ENCODE results near the gene RAMP3.
"Not testable (repeated sequence)": the region's sequence is repeated elsewhere in the genome, so short reads cannot be mapped to it uniquely, and the experiment has no call there.

RAMP3 gene

DNA sequence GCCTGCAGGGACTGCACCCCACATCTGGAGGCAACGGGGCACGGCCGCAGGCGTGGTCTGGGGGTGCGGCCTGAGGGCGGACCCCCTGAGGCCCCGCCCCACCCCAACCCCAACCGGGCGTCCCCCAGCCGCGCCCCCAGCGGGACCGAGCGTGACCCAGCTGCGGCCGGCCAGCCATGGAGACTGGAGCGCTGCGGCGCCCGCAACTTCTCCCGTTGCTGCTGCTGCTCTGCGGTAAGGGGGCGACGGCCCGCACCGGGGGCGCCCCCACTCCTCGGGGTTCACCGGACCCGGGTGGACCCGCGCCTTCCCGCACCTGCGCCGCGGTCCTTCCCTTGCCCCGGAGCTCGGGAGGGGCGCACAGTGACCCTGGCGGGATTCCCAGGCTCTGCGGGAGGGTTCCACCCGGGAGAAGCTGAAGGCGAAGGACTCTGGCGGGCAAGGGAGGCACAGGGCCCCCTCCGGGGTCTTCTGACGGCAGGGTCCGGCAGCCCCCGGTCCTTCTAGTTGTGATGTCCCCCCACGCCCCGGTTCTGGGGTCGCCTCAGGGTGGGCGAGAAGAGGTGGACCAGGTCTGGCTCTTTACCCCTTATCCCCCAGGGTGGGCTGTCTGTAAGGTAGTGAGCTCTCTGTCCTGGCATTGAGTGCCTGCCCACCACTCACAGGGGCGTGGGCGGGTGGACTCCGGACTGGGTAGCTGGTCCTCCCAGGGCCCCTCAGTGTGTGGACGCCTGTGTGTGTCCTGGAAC, at the start of gene RAMP3:
Gene RAMP3, plus strand, starts transcription at position 139 of the 749 bp plus-strand sequence. Its CDS starts 38 bp downstream, at position 177.
- no peak for DNase-seq

GRCh38 chr7:45108863-45109262, 48.7 kb upstream of the RAMP3 start:
- DNase-seq = no peak

- peak; percentile 94 for DNase-seq
These were observed 46.0 kb upstream of the RAMP3 start, which contains the start of gene TBRG4 for GRCh38 chr7:45111298-45112223. Gene TBRG4, minus strand, starts transcription at chr7:45111697. Its CDS starts 2,460 bp downstream, at chr7:45109237.

- peak; percentile 9 for DNase-seq
These were observed 44.9 kb upstream of the RAMP3 start for GRCh38 chr7:45112648-45113047.

DNA sequence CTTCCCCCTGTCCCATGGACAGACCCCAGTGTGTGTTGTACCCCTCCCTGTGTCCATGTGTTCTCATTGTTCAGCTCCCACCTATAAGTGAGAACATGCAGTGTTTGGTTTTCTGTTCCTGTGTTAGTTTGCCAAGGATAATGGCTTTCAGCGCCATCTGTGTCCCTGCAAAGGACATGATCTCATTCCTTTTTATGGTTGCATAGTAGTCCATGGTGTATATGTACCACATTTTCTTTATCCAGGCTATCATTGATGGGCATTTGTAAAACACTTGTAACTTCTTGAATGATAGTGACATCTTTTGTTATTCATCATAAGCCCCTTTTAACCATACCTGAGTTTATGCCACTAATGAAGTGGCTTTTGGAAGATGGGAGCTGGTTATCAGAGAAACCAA, 43.3 kb upstream of the RAMP3 start:
- not testable (repeated sequence) for DNase-seq

DNA sequence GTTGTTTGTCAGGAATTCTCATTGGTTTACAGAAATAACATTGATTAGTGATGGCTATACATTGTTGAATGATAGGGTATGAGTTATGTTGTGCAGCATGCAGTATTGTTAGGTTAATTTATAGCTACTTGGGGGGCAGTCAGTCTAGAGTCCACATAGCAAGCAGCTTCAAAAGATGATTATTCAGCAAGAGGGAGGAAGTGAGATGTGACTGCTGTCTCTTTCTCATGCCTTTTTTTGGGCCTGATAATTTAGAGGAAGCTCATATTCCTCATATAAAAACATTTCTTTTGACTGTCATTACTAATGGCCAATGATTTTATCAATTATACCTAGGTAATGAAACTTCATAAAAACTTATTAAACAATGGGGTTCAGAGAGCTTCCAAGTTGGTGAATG, 42.7 kb upstream of the RAMP3 start:
- DNase-seq = no peak

GRCh38 chr7:45116048-45116447, 41.5 kb upstream of the RAMP3 start:
- DNase-seq = no peak

DNA sequence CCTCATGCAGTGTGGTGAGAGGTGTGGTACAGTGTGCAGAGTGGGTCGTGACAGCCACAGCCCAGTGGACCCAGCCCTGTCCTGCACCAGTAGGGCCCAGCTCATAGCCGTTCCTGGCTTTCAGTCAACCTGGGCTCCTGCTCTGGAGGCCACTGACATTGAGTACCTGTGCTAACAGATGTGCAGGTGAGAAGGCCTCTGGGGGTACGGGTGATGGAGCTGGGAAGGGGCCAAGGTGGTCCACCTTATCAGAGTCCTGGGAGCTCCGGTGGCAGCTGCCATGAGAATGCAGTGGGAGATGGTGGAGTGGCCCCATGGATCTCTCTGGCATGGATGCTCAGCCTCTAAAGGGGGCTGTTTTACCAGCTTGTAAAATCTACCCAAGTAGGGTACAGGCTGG, 40.0 kb upstream of the RAMP3 start:
- no peak for DNase-seq

DNA sequence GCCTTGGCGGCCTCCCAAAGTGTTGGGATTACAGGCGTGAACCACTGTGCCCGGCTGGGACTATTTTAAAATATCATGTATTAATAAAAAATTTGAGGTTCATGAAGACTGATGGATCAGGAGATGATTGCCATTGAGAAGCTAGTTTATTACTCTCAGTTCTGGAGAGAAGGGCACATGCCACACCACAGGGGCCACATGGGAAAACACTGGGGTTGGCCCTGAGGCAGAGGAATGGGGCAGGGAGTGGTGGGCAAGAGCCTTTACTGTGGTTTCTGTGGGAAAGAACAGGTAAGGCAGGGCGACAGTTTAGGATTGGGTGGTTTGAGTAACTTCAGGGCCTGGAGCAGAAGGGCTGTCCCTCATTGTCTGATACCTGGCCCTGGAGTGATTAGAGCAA, 39.3 kb upstream of the RAMP3 start:
- DNase-seq = no peak

DNA sequence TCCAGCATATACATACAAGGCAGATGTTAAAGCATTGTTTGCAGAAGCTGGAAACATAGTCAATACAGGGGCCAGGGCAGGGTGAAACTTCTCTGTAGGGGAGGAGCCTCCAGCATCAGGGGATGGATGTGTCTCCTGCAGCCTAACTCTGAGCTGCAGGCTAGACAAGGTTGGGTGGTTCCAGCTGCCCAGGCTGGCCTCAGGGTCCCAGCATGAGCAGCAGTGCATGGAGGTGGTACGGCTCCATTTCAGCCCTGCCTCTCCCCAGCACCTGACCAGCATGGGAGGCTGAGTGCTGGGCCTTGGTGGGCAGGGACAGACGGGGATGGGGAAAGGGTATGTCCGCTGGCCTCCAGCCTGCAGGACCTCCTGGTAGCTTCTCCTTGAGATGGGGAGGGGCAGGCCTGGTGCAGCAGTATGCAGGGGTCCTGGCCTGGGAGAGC, 38.7 kb upstream of the RAMP3 start:
- DNase-seq = no peak

DNA sequence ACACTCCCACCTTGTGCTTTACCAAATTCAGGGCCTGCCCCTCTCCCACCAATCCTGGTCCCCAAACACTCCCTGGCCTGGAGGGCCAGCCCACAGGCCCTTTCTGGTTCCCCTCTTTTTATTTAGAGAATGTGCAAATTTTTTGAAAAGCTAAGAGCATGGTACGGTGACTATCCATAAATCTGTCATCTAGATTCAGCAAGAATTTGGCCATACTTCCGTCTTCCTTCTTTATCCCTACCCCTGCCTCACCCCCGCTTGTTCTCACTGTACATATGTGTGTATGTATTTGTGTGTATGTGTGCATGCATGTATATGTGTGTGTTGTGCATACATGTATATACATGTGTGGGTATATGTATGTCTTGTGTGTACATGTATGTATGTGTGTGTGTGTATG, 38.0 kb upstream of the RAMP3 start:
- no peak for DNase-seq

GRCh38 chr7:45122975-45123860, 34.4 kb upstream of the RAMP3 start:
- DNase-seq = no peak

DNA sequence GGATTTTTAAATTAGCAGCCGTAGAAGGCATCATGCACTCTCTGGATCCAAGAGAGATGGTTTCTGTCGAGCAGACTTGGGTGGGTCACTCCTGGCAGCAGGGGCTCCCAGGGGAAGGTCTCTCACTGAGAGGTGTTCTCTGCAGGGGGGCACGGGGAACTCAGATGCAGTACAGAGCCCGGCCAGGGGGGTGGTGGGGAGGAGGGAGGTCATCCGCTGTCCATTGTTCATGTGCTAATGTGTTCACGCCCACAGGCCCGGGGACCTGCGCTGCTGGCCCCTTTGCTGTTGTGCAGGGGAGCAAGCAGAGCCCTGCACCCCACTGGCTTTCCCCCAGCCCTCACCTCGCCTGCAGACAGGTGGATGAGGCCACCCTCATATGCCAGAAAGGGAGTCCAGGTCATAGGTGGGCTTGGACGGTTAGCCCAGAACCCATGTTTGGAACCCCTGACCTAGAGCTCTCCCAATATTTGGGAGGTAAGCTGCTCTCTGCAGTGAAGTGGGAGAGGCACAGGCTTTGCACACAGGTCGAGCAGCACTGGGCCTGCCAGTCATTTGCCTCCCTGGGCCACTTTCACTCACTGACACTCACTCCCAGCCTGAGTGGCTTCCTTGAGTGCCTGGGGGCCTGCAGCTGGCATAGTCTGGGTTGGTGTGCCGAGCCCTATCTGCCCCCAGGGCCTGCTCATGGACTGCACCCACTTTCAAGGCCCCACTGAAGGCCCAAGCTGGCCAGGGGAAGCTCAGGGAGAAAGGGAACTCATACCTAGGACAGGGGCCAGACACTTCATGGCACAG, 33.5 kb upstream of the RAMP3 start:
- DNase-seq = no peak

GRCh38 chr7:45125193-45125904, 32.2 kb upstream of the RAMP3 start:
- DNase-seq = no peak

DNA sequence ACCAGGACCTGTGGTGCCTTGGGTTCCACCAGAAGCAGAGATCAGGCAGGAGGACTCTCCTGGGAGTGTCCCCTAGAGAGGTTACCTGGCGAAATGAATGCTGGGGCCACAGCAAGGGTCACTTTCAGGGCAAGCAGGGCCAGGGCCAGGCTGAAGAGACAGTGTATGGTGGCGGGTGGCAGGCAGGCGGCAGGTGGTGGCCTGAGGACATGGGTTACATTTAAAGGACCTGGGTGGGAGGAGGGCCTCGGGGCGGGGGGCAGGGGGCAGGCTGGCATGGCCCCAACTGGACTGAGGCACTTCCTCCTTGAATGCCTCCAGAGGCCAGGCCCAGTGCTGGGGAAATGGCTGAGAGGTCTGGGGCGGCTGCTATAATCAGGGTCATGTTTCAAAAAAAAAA, 31.4 kb upstream of the RAMP3 start:
- no peak for DNase-seq

GRCh38 chr7:45126920-45127319, 30.7 kb upstream of the RAMP3 start:
- no peak for DNase-seq

GRCh38 chr7:45129181-45129800, 28.3 kb upstream of the RAMP3 start:
- DNase-seq = no peak

GRCh38 chr7:45129906-45130305, 27.7 kb upstream of the RAMP3 start:
- DNase-seq = no peak

DNA sequence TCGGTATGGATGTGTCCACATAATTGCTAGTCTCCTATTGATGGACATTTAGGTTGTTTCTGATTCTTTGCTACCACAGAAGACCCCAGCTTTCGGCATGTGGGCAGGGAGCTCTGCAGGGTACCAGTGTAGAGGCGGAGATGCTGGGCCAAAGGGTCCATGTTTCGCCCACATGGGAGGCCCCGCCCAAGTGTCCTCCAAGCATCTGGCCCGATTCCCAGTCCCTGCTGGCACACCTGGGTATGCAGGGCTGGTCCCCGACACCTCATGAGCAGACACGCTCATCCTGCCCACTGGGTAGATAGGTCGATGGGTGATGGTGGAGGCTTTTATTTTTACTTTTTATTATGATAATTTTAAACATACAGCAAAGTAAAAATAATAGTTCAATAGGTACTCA, 26.7 kb upstream of the RAMP3 start:
- no peak for DNase-seq

- DNase-seq = no peak
These were observed 25.7 kb upstream of the RAMP3 start for GRCh38 chr7:45131891-45132290.
